ENCODE results near the gene RAB5IF. TPM values are rescaled to one million over a fixed set of nuclear protein-coding genes. Genes with fewer than 3 reads are reported as not detected.

RAB5IF gene
- total and polyA plus RNA-seq, 10 of the 15 experiments (the other 5 are each of a cell fraction or from before 2014, with no cell fraction given), result 19.4 to 246 (median 92.0) TPM

- no peak for FAIRE-seq
- Histone ChIP-seq H4K20me1 (ENCODE audit: control insufficient read depth, insufficient read depth) (no peaks in the 10 kb centered on the region), H3K9me3 (replicated peaks; ENCODE audit: control insufficient read depth, insufficient read depth, low read length) (no peaks in the 10 kb centered on the region), H3K4me3 (no peak overlapping the region), H3K4me2 (ENCODE audit: control insufficient read depth, insufficient read depth) (no peak overlapping the region), H3K4me1 (ENCODE audit: control insufficient read depth, insufficient read depth, low read length) (no peaks in the 10 kb centered on the region), H3K27me3 (replicated peaks in 1 of 2; ENCODE audit: control insufficient read depth in 2 of 2, insufficient read depth in 2 of 2, low read length in 1 of 2) (no peaks in the 10 kb centered on the region), H2AFZ (ENCODE audit: control insufficient read depth, low read depth, low read length) (no peak overlapping the region), H3K79me2 (ENCODE audit: control insufficient read depth, insufficient read depth, low read length) (no peaks in the 10 kb centered on the region), H3K36me3 (ENCODE audit: control insufficient read depth in 2 of 2, insufficient read depth in 2 of 2, low read length in 1 of 2) (no peaks in the 10 kb centered on the region), H3K27ac (ENCODE audit: control insufficient read depth, insufficient read depth) (no peak overlapping the region), H3K9ac (ENCODE audit: control insufficient read depth, insufficient read depth, low read length) (no peak overlapping the region)
- in situ Hi-C loops (cut with MboI) (no loop called here), intact Hi-C loops (cut with micrococcal nuclease; ENCODE audit: unreplicated experiment) (no loop called here)
- no TSS peak for BruUV-seq (replicated peaks)
- WGBS (ENCODE audit: insufficient coverage, insufficient replicate concordance, low lambda C conversion rate, missing lambda C conversion rate), result 80% methylated on average over 14 of the region's 14 CpGs
- DNase-seq (ENCODE audit: low read depth, low spot score), result no peak
- ChIA-PET RAD21 (ENCODE audit: unreplicated experiment) (no interaction called here), CTCF (interaction anchor here (1.7 kb wide), 1 partner anchor 11 kb away, joined by 5 read pairs; no protein-coding TSS in a partner anchor), SMC1A (ENCODE audit: uncharacterized antibody, unreplicated experiment) (interaction anchor here (1.7 kb wide), 1 partner anchor 263 kb away, joined by 3 read pairs; no protein-coding TSS in a partner anchor), POLR2A (no interaction called here)
- ATAC-seq, result no peak
- TF ChIP-seq EED (IDR thresholded peaks at IDR 0.05; ENCODE audit: low read depth) (no peak), BCLAF1 (IDR thresholded peaks at IDR 0.05) (no peak), GATAD2B (conservative IDR thresholded peaks at IDR 0.05; ENCODE audit: low read depth) (no peak), BACH1 (IDR thresholded peaks at IDR 0.05; ENCODE audit: borderline replicate concordance) (no peak), MAX (IDR thresholded peaks at IDR 0.05; ENCODE audit: low read depth, low read length) (no peak), KDM1A (IDR thresholded peaks at IDR 0.05; ENCODE audit: borderline replicate concordance) (no peak)
- TF ChIP-seq, protein P1, sequence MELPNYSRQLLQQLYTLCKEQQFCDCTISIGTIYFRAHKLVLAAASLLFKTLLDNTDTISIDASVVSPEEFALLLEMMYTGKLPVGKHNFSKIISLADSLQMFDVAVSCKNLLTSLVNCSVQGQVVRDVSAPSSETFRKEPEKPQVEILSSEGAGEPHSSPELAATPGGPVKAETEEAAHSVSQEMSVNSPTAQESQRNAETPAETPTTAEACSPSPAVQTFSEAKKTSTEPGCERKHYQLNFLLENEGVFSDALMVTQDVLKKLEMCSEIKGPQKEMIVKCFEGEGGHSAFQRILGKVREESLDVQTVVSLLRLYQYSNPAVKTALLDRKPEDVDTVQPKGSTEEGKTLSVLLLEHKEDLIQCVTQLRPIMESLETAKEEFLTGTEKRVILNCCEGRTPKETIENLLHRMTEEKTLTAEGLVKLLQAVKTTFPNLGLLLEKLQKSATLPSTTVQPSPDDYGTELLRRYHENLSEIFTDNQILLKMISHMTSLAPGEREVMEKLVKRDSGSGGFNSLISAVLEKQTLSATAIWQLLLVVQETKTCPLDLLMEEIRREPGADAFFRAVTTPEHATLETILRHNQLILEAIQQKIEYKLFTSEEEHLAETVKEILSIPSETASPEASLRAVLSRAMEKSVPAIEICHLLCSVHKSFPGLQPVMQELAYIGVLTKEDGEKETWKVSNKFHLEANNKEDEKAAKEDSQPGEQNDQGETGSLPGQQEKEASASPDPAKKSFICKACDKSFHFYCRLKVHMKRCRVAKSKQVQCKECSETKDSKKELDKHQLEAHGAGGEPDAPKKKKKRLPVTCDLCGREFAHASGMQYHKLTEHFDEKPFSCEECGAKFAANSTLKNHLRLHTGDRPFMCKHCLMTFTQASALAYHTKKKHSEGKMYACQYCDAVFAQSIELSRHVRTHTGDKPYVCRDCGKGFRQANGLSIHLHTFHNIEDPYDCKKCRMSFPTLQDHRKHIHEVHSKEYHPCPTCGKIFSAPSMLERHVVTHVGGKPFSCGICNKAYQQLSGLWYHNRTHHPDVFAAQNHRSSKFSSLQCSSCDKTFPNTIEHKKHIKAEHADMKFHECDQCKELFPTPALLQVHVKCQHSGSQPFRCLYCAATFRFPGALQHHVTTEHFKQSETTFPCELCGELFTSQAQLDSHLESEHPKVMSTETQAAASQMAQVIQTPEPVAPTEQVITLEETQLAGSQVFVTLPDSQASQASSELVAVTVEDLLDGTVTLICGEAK (IDR thresholded peaks at IDR 0.05; ENCODE audit: borderline replicate concordance), result no peak
- TF ChIP-seq, protein P2, sequence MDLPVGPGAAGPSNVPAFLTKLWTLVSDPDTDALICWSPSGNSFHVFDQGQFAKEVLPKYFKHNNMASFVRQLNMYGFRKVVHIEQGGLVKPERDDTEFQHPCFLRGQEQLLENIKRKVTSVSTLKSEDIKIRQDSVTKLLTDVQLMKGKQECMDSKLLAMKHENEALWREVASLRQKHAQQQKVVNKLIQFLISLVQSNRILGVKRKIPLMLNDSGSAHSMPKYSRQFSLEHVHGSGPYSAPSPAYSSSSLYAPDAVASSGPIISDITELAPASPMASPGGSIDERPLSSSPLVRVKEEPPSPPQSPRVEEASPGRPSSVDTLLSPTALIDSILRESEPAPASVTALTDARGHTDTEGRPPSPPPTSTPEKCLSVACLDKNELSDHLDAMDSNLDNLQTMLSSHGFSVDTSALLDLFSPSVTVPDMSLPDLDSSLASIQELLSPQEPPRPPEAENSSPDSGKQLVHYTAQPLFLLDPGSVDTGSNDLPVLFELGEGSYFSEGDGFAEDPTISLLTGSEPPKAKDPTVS (IDR thresholded peaks at IDR 0.05; ENCODE audit: low read depth, low read length), result no peak
Observed at GRCh38 chr20:36624068-36624943, 18.7 kb downstream of the RAB5IF start.

All from GM12878 (cell line).